Measurements from ENCODE around the gene NOL6. TPM values are rescaled to one million over a fixed set of nuclear protein-coding genes. Genes with fewer than 3 reads are reported as not detected.

Gene NOL6
- total and polyA plus RNA-seq, 9 of the 15 experiments (the other 6 are each of a cell fraction or from before 2014, with no cell fraction given): 7.7 to 58.9 (median 27.0) TPM

- TF ChIP-seq ZNF121 (CRISPR knock-in tag; conservative IDR thresholded peaks at IDR 0.05) (peak; percentile 45), THRB (CRISPR knock-in tag; conservative IDR thresholded peaks at IDR 0.05) (no peak), ZBED1 (IDR thresholded peaks at IDR 0.05) (no peak)
- no peaks in the 10 kb centered on the region; a peak in 1 of 5 replicates for H3K4me1 ChIP-seq (replicated peaks in 1 of 2; ENCODE audit: control insufficient read depth in 2 of 2, insufficient read depth in 2 of 2, low read length in 2 of 2)
- in situ Hi-C loops (cut with MboI): no loop called here
- H3K36me3 ChIP-seq (ENCODE audit: control insufficient read depth, insufficient read depth, low read length): no peaks in the 10 kb centered on the region
- POLR2A ChIA-PET: no interaction called here
- H2AFZ ChIP-seq (ENCODE audit: low read depth, low read length): no peak overlapping the region
- no peak overlapping the region for H3K27ac ChIP-seq (ENCODE audit: extremely low read depth, low read depth, low read length)
- DNase-seq (ENCODE audit: extremely low read depth in 1 of 4, low spot score in 3 of 4) (no peak), ATAC-seq (no peak), FAIRE-seq (no peak)
- intact Hi-C loops (cut with micrococcal nuclease): no loop called here
- H3K27me3 ChIP-seq (ENCODE audit: control insufficient read depth in 2 of 2, insufficient read depth in 2 of 2, low read length in 2 of 2): no peaks in the 10 kb centered on the region
- no peak overlapping the region for H3K4me3 ChIP-seq
- no TSS peak for BruUV-seq (replicated peaks)
- H3K9ac ChIP-seq (ENCODE audit: insufficient read depth in 1 of 2, low read depth in 2 of 2, low read length in 2 of 2): no peak overlapping the region
- H3K4me2 ChIP-seq (ENCODE audit: insufficient read depth, low read length): no peak overlapping the region
- no peaks in the 10 kb centered on the region for H4K20me1 ChIP-seq (replicated peaks; ENCODE audit: control insufficient read depth, insufficient read depth, low read length)
- CTCF ChIA-PET (ENCODE audit: low intra/inter-chr PET ratio): no interaction called here
- 87% methylated on average over 6 of the region's 6 CpGs for WGBS (ENCODE audit: insufficient coverage, low coverage, missing lambda C conversion rate)
- no peaks in the 10 kb centered on the region for H3K9me1 ChIP-seq (ENCODE audit: control insufficient read depth, insufficient read depth, low read length)
- no peaks in the 10 kb centered on the region for H3K9me3 ChIP-seq (replicated peaks; ENCODE audit: control insufficient read depth, insufficient read depth, low read depth, low read length)
- H3K79me2 ChIP-seq (ENCODE audit: control insufficient read depth, insufficient read depth, low read length): no peaks in the 10 kb centered on the region
These were observed 7.3 kb upstream of the NOL6 start for GRCh38 chr9:33480976-33481375.

GRCh38 chr9:33480106-33480505, 6.4 kb upstream of the NOL6 start:
- Histone ChIP-seq H3K4me3 (no peak overlapping the region), H3K79me2 (ENCODE audit: control insufficient read depth, insufficient read depth, low read length) (no peaks in the 10 kb centered on the region), H3K27me3 (ENCODE audit: control insufficient read depth in 2 of 2, insufficient read depth in 2 of 2, low read length in 2 of 2) (no peaks in the 10 kb centered on the region), H3K4me1 (replicated peaks in 1 of 2; ENCODE audit: control insufficient read depth in 2 of 2, insufficient read depth in 2 of 2, low read length in 2 of 2) (no peaks in the 10 kb centered on the region; a peak in 1 of 5 replicates), H3K9me3 (replicated peaks; ENCODE audit: control insufficient read depth, insufficient read depth, low read depth, low read length) (no peaks in the 10 kb centered on the region), H3K4me2 (ENCODE audit: insufficient read depth, low read length) (no peak overlapping the region), H3K9me1 (ENCODE audit: control insufficient read depth, insufficient read depth, low read length) (no peaks in the 10 kb centered on the region), H2AFZ (ENCODE audit: low read depth, low read length) (no peak overlapping the region), H3K27ac (ENCODE audit: extremely low read depth, low read depth, low read length) (no peak overlapping the region), H4K20me1 (replicated peaks; ENCODE audit: control insufficient read depth, insufficient read depth, low read length) (no peaks in the 10 kb centered on the region), H3K9ac (ENCODE audit: insufficient read depth in 1 of 2, low read depth in 2 of 2, low read length in 2 of 2) (no peak overlapping the region), H3K36me3 (ENCODE audit: control insufficient read depth, insufficient read depth, low read length) (no peaks in the 10 kb centered on the region)
- no peak for DNase-seq (ENCODE audit: extremely low read depth in 1 of 4, low spot score in 3 of 4)
- BruUV-seq (replicated peaks): no TSS peak
- intact Hi-C loops (cut with micrococcal nuclease) (no loop called here), in situ Hi-C loops (cut with MboI) (no loop called here)
- no peak for FAIRE-seq
- no peak for ATAC-seq
- TF ChIP-seq ZNF24 (IDR thresholded peaks at IDR 0.05) (peak; percentile 65; the same call in 1 of the 2 replicates), MNT (conservative IDR thresholded peaks at IDR 0.05) (no peak)
- POLR2A ChIA-PET: interaction anchor here (0.6 kb wide), 1 partner anchor 232 kb away, joined by 3 read pairs; no protein-coding TSS in a partner anchor
- CTCF ChIA-PET (ENCODE audit: low intra/inter-chr PET ratio): no interaction called here
- WGBS (ENCODE audit: insufficient coverage, low coverage, missing lambda C conversion rate): 73% methylated on average over 2 of the region's 2 CpGs
